NB4 (cell line): ENCODE measurements around the gene VAV2.

Source experiments
- CTCF ChIP-seq: IDR thresholded peaks from one replicate; pipeline ENCODE4 v1.5.1; 2012; ENCODE audit warnings: low read depth, low read length
- MYC ChIP-seq: IDR thresholded peaks from 2 replicates; pipeline ENCODE4 v1.6.1; 2011; ENCODE audit warnings: low read depth, low read length
- POLR2A ChIP-seq: IDR thresholded peaks from 2 replicates; pipeline ENCODE4 v1.6.1; 2011; ENCODE audit warnings: mild to moderate bottlenecking; ENCODE audit not compliant: insufficient read length; ENCODE audit errors: extremely low read depth
- TF ChIP-seq, protein P1 (sequence below): IDR thresholded peaks from 2 replicates; pipeline ENCODE4 v1.6.1; 2011; ENCODE audit warnings: low read depth, low read length

DNA sequence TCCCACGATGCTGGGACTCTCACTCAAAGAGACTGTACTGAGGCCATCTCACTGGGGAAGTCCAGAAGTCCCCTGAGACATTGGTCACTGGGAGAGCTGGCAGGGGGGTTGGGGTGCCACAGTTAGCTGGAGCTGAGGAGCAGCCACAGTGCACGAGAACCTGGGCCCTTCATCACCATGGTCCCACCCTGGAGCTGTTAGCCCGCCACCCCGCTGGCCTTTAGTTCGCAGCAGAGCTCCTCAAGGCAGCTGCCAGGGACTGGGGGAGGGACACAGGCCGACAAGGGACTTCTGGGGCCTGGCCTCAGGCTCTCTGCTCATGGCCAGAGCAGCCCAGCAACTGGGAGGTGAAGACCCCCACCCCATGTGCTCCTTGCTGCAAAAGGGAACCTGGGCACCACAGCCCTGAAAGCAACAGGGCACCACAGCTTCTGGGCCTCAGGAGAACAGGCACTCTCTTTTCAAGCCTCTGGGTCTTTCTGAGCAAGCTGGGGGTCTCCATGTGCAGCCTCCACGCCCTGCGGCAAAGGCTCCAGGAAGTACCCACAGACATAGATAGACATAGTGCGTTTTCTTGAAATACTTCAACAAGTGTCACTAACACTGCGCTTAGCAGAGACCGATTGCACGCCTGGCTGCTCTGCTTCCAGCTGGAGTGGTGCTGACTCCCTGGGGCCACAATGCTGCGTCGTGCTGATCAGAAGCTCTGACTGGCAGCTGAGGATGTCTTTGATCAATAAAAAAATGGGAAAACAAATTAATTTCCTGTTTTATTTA lies 46.0 kb downstream of the VAV2 start:
- no peak for TF ChIP-seq CTCF
- TF ChIP-seq POLR2A: no peak
- TF ChIP-seq MYC: no peak
- TF ChIP-seq, protein P1, sequence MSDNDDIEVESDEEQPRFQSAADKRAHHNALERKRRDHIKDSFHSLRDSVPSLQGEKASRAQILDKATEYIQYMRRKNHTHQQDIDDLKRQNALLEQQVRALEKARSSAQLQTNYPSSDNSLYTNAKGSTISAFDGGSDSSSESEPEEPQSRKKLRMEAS: no peak
